Stimulated activated CD4-positive, alpha-beta T cell treated with anti-CD3 and anti-CD28 coated beads, Interleukin-2, amount 100 ng/mL, for 48 hours (primary cell): Measurements from ENCODE around the gene CLCA4.
"Not testable (repeated sequence)": the region's sequence is repeated elsewhere in the genome, so short reads cannot be mapped to it uniquely, and the experiment has no call there.

Source experiments
- DNase-seq, 2 donors: peaks; one replicate each; pipeline ENCODE4 v3.0.0-alpha.2; 2020

Gene CLCA4

DNA sequence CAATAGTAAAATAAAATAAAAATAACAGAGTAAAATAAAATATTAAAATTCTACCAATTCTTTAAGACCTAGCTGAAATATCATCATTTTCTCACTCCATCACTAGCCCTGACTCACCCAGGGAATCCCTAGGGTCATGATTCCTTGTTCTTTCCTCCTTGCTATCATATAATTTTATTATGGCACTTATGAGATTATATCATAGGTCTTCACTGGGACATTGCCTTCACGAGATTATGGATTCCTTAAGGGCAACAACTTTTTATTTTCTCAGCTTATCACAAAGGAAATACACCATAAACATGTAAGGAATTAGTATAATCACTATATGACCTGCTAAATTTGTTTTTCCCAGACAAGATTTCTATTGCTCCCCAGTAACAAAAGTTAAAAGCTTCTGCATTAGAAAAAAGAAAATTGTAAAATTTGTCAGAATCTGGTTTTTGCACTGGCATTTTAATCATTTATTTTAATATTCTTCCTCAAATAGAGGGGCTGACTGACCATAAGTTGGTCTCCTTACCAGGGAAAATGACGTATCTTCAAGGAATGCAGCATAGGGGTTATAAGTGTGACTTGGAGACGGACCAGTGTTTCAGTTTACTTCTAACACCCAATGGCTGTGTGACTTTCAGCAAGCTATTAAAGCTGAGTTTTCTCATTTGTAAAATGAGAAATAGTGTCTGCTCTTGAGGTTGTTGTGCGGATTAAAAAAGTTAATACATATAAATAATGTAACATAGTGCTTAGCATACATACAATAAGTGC, 8.8 kb upstream of the CLCA4 start:
- no peak for DNase-seq

- DNase-seq = no peak
Measured at GRCh38 chr1:86538775-86539174, 8.1 kb upstream of the CLCA4 start.

DNA sequence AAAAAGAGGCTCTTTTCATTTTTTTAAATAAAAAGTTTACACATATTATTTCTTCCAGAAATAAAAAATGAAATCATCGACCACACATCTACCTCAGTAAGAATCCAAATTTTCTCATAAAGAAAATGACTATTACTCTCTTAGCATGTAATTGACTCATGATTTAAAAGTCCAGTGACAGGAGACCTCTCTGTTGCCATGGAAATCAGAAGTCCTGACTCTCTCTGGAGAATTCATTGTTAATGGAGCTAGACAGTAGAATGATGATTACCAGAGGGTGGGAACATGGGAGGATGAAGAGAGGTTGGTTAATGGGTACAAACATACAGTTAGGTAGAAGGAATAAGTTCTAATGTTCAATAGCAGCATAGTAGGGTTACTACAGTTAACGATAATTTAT, 5.0 kb upstream of the CLCA4 start:
- no peak for DNase-seq

DNA sequence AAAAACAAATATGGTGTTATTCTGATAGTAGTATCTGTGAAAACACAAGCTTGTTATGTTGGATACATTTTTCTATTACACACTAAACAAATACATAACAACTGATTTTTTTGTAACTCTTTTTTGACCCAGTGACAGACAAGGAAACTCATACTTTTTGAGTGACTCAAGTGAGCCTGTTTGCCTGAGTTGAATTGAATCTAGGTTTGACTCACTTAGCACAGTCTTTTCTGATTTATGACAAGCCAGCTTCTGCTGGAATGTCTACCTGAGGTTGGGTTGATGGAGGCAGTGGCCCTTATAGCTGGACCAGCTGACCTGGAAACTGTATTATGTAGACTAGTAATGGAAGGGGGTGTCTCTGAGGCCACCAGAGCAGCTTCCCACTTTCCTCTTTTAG, 4.2 kb upstream of the CLCA4 start:
- DNase-seq = no peak

- DNase-seq = no peak
Measured at GRCh38 chr1:86548839-86549238, 2.0 kb downstream of the CLCA4 start.

DNA sequence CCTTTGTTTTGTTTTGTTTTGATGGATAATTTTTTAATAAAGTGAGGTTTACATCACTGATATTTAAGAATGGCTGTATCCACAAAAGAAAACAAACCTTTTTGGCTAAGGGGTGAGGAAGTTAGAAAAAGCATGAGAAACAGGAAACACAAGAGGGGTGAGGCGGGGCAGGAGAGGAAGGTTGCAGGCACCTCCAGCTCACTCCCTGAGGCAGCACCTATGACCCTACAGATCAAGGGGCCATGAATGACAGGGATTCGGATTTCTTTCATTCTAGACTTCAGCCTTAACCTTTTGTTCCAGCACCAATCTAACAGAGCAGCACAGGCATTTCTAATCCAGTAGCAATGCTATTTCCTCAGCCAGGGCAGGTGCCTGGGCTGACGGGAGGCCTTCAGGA, 4.4 kb downstream of the CLCA4 start:
- DNase-seq = no peak

DNA sequence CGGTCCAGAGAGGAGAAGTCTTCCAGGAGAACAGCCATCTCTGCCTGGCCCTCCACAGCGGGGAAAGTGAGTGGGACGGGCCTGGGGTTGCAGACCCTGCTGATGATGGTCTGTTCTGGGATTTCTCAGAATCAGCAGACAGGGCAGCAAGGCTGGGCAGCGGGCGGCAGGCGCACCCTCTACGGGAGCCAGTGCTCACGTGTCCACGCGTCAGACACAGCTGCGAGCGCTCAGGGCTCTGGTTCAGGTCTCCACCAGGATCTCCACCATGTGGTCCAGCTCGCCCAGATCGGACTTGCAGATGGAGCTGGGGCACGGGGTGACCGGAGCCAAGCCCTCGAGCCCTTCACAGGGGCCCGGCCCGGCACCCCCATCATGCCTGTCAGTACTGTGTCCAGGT, 5.5 kb downstream of the CLCA4 start:
- DNase-seq = no peak

GRCh38 chr1:86557739-86558138, 10.9 kb downstream of the CLCA4 start:
- no peak for DNase-seq

GRCh38 chr1:86563849-86564248, 17.0 kb downstream of the CLCA4 start:
- DNase-seq = no peak

DNA sequence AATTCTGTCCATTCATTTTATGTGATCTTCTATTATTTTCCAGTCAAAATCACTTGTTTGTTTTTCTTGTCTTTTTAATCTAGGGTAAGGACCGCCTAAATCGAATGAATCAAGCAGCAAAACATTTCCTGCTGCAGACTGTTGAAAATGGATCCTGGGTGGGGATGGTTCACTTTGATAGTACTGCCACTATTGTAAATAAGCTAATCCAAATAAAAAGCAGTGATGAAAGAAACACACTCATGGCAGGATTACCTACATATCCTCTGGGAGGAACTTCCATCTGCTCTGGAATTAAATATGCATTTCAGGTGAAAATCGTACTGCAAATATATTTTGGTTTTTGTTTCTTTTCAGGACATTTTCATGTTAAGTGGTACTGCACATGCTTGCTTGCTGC, 20.5 kb downstream of the CLCA4 start:
- DNase-seq = no peak

- no peak for DNase-seq
Measured at GRCh38 chr1:86567878-86568277, 21.0 kb downstream of the CLCA4 start.

DNA sequence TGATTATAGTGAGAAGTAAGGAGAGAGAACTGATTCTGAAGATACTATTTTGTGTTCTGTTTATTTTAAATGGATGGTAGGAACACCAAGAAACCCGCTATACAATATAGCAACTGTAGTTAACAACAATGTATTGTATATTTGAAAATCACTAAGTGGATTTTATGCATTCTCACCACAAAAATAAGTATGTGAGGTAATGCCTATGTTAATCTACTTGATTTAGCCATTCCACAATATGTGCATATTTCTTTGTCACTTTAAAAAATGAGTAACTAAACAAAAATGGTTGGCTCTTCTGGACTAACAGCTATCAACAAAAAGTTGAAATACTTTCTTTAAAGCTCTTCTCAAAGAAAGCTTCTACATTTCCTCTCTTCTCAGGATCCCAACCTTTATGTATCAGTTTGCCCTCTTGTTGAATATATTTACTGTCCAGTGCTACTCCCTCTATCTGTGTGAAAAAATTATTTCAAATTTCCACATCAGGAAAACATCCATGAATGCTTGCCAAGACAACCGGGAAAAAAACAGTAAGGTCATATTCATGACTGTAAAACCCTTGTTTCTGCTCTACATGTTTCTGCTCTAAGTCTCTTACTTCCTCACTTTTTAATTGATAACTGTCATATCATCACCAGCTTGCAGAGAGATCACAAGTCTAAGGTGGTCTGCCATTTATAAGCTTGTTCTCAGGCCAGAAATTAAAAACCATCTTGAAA, 27.0 kb downstream of the CLCA4 start:
- DNase-seq = no peak

DNA sequence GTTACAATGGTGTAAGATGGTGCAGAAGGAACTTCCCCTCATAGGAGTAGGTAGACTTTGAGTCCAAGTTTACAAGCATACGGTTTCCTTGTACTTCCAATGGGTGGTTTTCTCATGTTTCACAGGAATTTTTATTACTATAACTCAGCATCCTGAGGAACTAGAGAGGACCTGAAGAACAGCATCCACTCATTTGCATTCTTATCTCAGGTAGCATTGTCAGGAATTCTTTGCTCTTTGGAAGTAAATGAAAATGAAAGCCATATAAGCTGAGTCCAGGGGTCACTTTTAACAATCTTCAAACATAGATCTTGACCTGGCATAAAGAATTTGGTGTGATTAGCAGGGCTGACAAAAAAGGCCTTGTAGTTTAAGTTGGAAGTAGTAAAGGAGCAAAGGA, 34.4 kb downstream of the CLCA4 start:
- DNase-seq = no peak

DNA sequence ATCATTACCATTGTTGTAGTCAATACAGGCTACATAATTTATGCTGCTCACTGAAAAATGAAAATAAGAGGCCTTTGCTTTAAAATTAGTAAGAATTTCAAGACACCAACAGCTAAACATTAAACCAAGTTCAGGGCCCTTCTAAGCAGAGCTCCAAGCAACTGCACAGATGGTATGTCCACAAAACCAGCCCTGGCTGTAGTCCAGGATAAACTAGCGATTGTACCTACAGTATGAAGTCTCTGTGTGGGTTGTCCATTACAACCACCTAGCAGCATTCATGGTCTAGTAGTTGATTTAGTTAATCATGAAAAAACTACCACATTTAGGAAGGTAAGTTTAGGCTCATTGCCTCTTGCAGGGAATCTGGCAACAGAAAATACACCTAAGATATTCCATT, 35.3 kb downstream of the CLCA4 start:
- no peak for DNase-seq

DNA sequence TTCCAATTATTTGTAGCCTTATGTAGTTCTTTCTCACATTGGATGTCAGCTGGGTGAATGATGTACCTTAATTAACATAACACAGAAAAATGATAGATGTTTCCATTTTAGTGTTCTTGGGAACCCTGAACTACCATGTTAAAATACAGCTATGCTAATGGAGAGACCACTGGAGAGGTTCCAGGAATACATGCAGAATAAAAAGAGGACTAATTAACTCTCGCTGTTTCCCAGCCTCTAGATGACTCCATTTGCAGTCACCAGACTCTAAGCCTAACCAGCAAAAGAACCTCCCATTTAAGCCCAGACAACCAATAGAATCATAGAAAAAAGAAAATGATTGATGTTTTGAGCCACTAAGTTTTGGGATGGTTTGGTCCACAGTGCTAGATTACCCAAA, 36.2 kb downstream of the CLCA4 start:
- DNase-seq = no peak

DNA sequence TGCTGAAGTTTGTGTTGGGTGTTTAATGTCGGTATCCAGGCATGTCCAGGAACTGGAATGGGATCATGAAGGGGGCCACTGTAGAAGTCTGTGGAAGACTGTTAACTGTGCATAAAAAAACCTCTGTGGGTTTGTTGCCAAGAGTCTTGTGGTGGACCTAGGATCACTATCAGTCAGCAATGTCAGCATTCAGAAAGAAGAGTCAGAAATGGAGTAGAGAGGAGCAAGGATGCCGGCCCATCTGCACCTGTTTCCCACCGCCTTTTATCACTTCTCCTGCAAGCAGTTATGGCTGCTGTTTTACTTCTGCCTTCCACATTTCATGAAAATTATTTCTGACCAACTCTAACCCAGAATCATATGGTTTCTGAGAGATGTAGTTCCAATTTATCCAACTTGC, 36.7 kb downstream of the CLCA4 start:
- no peak for DNase-seq

DNA sequence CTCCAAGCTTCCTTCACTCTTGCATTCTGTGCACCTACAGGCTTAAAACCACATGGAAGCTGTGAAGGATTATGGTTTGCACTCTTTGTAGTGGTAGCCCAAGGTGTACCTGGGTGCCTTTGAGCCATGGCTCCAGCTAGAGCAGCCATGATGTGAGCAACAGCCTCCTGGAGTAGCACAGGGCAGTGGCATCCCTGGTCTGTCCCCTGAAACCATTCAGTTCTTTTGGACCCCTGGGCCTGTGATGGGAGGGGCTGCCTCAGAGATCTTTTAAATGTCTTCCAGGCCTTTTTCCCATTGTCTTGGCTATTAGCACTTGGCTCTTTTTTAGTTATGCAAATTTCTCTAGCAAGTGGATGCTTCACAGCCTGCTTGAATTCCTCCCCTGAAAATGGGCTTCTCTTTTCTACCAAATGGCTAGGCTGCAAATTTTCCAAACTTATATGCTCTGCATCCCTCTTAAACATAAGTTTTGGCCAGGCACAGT, 47.4 kb downstream of the CLCA4 start:
- DNase-seq = no peak

- no peak for DNase-seq
Measured at GRCh38 chr1:86596224-86596623, 49.3 kb downstream of the CLCA4 start.

- no peak for DNase-seq
Measured at GRCh38 chr1:86596741-86597290, 49.9 kb downstream of the CLCA4 start.

DNA sequence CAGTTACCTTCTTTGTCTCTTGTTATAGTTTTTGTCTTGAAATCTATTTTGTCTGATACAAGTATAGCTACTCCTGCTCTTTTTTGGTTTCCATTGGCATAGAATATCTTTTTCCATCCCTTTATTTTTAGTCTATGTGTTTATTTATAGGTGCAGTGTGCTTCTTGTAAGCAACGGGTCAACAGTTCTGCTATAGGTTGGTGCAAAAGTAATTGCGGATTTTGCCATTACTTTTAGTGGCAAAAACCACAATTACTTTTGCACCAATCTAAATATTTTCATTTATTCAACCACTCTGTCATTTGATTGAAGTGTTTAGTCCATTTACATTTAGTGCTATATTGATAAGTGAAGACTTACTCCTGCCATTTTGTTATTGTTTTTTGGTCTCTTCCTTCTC, 59.2 kb downstream of the CLCA4 start:
- not testable (repeated sequence) for DNase-seq

DNA sequence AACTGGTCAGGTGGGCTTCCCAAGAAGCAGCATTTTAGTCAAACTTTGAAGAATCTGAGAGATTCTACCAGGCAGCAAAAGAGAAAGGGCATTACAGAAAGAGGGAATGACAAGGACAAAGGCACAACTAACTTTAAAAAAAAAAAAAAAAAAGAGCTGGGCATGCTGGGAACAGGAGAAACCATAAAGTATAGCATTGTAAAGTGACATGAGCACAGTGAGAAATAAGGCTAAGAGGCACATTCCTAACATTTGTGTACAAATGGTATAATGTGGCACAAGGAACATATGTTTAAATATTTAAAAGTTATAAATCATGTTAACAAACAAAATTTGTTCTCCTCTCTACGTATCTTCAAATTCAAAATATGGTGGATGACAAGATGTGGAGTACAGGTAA, 69.6 kb downstream of the CLCA4 start:
- no peak for DNase-seq

DNA sequence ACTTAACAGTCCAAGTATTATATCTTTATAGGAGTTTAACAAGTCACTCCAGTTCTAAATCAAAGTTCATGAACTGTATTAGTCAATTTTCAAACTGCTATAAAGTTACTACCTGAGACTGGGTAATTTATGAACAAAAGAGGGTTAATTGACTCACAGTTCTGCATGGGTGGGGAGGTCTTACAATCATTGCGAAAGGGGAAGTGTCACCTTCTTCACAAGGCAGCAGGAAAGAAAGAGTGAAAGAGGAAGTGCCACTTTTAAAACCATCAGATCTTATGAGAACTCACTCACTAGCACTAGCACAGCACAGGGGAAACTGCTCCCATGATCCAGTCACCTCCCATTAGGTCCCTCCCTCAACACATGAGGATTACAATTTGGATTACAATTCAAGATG, 70.0 kb downstream of the CLCA4 start:
- DNase-seq = no peak

DNA sequence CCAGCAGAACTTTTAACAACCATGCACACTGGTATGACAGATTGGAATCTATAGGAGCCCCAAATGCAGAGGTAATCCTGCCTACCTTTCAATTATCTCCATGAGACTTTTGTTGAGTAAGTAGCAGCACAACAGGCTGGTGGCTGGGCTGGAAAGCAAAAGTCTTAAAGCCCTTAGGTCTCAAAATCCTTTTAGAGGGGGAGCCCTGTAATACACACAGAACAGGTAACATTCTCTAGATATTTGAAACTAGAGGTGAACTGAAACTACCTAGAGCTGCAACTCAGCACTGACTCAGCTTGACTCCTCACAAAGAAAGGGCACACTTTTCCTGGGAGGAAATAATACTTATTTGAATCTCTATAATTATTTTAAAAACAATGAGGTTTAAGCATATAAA, 71.5 kb downstream of the CLCA4 start:
- no peak for DNase-seq

DNA sequence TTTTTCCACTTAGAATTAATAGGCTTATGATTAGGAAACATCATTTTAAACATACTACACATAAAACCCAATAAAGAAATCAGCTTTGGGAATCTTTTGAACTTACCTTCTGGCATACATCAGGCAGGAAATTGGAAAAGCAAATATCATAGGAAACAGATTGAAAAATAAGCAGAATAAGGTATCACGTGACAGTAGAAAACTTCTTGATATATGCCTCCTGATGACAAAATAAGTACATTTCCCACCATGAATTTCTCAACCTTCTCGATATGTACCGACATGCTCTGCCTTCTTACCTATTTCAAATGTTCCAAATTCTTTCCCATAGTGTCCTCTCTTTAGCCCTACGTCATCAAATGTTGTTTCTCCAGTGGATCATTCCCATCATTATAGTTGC, 72.4 kb downstream of the CLCA4 start:
- no peak for DNase-seq
